Activated CD8-positive, alpha-beta memory T cell treated with anti-CD3 and anti-CD28 coated beads, Interleukin-2, amount 50 U/mL, for 1 hour (primary cell): Measurements from ENCODE around the gene CIRBP.
"Not testable (repeated sequence)": the region's sequence is repeated elsewhere in the genome, so short reads cannot be mapped to it uniquely, and the experiment has no call there.

ENCODE experiments used
- DNase-seq: peaks from one replicate; pipeline ENCODE4 v3.0.0-alpha.2; 2020; ENCODE audit errors: extremely low read depth

CIRBP gene

DNA sequence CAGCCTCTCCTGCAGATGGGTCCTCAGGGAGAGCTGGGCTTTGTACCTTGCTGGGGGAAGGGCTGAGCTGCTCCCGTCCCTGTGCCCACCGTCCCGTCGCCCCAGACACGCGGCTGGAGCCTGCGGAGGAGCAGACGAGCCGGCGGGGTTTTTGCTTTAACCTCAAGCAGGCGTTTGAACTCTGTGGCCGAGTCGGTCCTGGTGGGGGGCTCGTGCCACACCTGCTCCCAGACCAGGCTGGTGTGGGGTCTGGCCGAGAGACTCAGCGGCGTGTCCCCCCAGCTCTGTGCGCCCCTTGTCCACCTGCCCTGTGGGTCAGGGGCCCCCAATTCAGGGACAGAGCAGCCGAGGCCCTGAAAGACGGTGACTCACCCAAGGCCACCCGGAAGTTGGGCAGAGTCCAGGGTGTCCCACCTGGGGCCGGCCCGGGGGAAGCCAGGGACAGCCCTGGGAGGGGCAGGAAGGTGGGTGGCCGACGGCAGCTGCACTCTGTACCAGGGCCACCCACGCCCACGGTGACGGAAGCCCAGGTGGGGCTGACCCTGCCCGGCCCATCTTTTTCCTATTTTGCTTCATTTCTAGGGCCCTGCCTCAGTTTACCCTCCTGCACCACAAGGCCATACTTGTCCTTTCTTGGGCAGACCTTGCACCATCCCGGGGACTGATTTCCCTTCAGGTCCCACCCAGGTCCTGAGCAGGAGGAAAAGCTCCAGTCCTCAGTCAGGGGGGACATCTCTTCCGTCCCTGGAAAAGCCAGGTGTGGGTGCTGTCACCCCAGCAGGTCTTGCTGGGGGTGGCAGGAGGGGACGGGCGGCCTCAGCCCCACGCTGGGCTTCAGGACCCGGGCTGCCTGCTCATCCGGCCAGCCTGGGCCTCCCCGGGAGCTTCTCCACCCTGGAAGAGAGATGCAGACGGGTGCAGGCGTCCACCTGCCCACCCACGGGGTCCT, 21.8 kb downstream of the CIRBP start:
- DNase-seq: no peak

DNA sequence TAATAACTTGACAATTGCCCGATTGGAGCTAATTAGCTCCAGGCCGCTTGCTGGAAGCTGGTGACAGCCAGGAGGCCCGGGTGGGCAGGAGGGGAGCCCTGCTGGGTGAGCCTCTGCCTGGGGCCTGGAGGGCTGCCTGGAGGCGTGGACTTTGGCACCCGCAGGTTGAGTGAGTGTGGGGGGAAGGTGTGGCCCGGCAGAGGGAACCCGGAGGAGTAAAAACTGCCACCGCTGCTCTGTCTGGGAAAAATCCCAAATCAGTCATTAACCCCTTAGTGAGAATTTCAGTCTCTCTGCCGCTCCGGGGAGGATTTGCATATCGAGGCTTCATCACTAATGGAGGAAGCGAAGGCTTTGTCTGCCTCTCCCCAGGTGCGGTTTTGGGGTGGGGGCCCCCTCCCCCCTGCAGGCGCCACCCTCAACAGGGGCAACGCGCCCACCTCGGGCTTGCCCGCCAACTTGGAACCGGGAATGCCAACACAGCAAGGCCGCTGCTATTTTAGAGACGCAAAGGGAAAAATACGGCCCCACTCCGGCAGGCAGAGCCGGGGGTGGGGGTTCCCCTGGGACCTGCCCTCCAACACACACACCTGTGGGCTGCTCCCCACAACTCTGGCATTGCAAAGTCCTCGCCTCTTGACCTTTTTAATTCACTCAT, 22.8 kb downstream of the CIRBP start:
- DNase-seq: no peak

GRCh38 chr19:1292419-1293151, 23.5 kb downstream of the CIRBP start:
- no peak for DNase-seq

- no peak for DNase-seq
These were observed 24.9 kb downstream of the CIRBP start for GRCh38 chr19:1293782-1294604.

GRCh38 chr19:1294688-1295087, 25.6 kb downstream of the CIRBP start:
- no peak for DNase-seq

- DNase-seq: no peak
These were observed 26.3 kb downstream of the CIRBP start for GRCh38 chr19:1295169-1296012.

- DNase-seq: no peak
These were observed 26.9 kb downstream of the CIRBP start for GRCh38 chr19:1296078-1296477.

- DNase-seq: no peak
These were observed 27.6 kb downstream of the CIRBP start for GRCh38 chr19:1296575-1297271.

DNA sequence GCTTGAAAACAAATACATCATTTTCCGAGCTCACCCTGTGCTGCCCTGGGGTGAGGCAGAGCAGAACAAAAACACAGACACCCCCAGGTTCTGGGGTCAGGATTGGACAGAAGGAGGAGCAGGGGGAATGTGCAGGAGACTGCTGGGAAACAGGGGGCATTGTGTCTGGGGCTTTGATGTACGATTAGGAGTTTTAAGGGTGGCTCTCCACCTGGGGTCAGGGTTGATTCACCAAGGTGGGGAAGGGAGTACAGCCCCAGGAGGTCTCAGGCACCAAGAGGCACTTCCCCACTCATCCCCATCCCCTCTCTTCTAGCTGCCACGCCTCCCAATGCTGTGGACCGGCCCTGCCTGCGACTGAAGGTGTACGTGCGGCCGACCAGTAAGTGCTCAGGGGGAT, 29.1 kb downstream of the CIRBP start:
- no peak for DNase-seq

DNA sequence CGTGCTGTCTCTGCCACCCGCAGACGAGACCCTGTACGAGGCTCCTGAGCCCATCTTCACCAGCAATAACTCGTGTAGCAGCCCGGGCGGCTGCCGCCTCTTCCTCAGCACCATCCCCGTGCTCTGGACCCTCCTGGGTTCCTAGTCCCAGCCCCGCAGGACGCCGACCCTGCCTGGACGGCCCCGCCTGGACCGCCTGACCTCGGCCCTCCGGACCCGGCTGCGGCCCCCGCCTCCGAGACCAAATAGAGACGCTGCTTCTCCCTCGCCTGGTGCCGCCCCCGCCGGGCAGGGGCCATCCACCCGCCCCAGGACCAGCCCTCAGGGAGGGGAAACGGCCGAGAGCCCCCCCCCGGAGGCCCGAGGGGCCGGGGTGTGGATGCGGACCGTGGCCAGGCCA, 30.7 kb downstream of the CIRBP start:
- no peak for DNase-seq

DNA sequence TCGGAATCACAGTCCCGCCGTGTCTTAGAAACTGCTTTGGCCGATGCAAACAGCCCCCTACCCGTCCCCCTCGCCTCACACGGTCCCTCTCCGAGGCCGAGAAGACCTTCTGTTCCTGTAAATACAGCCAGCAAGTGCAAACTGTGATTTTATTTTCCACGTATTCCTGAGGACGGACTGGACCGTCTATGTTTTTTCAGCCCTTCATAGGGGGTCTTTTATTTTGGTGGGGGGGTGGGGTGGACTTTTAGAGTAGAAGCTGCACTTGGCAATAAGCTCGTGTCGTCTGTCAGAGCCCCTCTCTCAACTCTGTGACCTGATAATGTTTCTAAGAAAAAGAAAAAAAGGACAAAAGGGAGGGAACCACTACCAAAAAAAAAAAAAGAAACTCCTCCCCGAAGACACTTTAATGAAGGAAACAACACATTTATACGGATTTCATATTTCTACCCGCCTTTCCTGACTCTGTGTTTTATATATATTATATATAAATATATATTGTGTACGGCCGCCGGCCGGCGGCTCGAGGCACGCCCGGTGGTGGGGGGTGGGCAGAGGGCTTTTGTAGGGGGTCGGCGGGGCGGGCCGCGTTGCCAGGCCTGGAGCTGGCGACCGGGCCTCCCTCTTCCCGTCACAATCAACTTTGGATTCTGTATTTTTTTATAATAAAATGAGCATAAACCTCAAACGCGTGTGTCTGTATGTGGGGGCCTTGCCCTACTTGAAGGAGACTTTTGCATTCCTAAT, 31.8 kb downstream of the CIRBP start:
- no peak for DNase-seq

DNA sequence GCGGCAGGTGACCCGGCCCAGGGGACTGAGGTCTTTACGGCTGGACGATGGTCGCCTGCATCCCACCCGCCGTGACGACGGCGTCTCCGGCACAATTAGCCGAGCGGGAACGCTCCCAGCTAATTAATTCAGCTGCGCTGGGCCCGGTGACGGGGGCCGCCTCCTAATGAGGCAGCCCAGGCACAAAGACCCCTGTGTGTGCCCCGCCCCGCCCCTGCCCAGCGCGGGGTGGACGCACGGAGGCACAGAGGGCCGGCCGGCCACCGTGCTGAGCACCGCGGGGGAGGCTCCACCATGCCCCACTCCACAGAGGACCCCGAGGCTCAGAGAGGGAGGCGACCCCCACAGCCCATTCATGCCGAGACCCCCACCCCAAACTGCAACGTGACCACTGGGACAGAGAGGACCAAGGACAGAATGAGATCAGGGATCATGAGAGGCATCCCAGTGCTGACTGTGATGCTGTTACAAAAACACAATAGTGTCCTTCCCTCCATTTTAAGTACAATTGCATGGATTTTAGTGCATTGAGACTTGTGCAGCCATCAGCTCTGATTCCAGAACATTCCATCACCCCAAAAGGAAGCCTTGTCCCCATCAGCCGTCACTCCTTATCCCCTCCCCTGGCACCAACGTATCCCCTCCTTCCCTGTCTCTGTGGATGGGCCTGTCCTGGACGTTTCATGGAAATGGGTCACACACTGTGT, 33.6 kb downstream of the CIRBP start:
- no peak for DNase-seq

DNA sequence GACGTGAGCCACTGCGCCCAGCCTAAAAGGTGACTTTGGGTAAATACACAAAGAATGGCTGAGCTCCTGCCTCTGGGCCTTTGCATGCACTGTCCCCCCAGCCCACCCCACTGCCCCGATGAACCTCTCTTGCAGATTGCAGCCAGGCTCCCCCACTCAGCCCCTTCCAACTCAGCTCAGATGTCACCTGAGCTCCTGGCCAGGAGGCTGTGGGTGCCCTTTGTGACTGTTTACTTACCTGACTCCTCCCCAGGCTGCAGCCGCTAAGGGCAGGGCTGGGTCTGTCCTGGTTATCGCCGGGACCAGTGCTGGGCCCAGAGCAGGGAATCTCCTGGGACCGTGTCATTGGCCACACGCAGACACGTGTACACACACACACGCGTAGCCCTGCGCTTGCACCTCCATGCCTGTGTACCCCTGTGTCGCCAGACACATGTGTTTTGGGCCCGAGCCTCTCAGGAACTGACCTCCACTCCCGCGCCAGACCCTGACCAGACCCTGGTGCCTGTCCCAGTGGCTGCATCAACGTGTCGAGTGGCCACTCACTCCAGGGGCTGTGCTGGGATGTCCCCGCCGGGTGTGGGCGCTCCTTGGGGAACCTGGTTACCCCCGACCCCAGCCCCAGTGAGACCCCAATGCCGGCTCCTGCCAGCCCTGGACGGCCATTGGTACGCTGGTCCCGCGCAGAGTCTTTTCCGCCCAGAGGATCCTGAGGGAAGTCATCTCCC, 35.2 kb downstream of the CIRBP start:
- DNase-seq: no peak

DNA sequence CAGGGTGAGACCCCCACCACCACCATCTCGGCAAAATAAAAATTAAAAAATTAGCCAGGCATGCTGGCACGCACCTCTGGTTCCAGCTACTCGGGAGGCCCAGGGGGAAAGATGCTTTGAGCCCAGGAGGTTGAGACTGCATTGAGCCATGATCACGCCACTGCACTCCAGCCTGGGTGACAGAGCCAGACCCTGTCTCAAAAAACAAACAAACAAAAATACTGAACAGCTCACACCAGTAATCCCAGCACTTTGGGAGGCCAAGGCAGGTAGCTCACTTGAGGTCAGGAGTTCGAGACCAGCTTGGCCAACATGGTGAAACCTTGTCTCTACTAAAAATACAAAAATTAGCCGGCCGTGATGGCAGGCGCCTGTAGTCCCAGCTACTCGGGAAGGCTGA, 36.2 kb downstream of the CIRBP start:
- not testable (repeated sequence) for DNase-seq

GRCh38 chr19:1307320-1307719, 38.2 kb downstream of the CIRBP start:
- DNase-seq: no peak

DNA sequence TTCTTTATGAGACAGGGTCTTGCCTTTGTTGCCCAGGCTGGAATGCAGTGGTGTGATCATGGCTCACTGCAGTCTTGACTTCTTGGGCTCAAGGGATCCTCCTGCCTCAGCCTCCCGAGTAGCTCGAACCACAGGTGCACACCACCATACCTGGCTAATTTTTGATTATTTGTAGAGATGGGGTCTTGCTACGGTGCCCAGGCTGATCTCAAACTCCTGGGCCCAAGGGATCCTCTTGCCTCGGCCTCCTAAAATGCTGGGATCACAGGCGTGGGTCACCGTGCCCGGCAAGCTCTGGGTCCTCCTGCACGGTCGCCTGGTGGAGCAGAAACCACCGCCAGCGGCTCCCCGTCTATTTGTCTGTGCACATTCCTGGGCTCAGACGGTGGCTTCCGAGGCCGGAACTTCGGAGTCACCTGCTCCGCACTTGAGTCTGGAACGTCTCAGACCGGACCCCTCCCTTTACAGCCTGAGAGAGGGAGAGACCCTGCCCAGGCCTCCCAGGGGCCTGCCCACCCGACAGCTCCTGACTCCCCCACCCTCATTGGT, 38.7 kb downstream of the CIRBP start:
- DNase-seq: no peak

- DNase-seq: no peak
These were observed 39.6 kb downstream of the CIRBP start for GRCh38 chr19:1308718-1309117.
